Astrocyte of the cerebellum (primary cell): ENCODE data around the gene TSSK2.

Experiments used
- DNase-seq: peaks from one replicate; pipeline ENCODE4 v3.0.0-alpha.2; 2011; ENCODE audit warnings: low read depth
- H3K4me3 ChIP-seq: 2 replicates; pipeline ENCODE4 v1.5.1; 2011; ENCODE audit warnings: mild to moderate bottlenecking, low read depth, low read length, moderate library complexity
- in situ Hi-C: cut with HindIII; loops from 2 replicates; pipeline ENCODE4 v1.10.0; 2017; ENCODE audit warnings: low sequenced_read_pairs
- TF ChIP-seq, protein P1 (sequence below): IDR thresholded peaks from 2 replicates; pipeline ENCODE4 v1.5.1; 2012; ENCODE audit warnings: low read length, low read depth, moderate library complexity, mild to moderate bottlenecking; ENCODE audit errors: missing control alignments

TSSK2 gene

DNA sequence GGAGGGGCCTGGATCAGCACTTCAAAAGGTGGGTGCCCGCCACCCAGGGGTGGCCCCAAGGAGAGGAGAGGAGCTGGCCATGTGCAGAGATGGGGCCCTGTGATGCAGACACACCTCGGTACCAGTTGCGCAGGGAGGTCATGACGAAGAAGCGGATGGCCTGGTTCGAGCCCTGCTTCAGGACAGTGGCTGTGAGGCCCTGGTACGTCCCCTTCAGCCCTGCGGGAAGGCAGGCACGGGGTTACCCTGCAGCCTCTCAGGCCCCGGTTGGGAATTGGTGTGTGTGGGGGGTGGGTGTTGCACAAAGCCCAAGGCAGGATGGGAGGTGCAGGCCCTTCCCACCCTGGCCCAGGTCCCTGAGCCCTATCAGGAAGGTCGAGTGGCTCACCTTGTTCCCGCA, 45.6 kb downstream of the TSSK2 start:
- in situ Hi-C loops, result no loop called here
- H3K4me3 ChIP-seq, result no peak overlapping the region
- DNase-seq, result no peak
- TF ChIP-seq, protein P1, sequence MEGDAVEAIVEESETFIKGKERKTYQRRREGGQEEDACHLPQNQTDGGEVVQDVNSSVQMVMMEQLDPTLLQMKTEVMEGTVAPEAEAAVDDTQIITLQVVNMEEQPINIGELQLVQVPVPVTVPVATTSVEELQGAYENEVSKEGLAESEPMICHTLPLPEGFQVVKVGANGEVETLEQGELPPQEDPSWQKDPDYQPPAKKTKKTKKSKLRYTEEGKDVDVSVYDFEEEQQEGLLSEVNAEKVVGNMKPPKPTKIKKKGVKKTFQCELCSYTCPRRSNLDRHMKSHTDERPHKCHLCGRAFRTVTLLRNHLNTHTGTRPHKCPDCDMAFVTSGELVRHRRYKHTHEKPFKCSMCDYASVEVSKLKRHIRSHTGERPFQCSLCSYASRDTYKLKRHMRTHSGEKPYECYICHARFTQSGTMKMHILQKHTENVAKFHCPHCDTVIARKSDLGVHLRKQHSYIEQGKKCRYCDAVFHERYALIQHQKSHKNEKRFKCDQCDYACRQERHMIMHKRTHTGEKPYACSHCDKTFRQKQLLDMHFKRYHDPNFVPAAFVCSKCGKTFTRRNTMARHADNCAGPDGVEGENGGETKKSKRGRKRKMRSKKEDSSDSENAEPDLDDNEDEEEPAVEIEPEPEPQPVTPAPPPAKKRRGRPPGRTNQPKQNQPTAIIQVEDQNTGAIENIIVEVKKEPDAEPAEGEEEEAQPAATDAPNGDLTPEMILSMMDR, result no peak

DNA sequence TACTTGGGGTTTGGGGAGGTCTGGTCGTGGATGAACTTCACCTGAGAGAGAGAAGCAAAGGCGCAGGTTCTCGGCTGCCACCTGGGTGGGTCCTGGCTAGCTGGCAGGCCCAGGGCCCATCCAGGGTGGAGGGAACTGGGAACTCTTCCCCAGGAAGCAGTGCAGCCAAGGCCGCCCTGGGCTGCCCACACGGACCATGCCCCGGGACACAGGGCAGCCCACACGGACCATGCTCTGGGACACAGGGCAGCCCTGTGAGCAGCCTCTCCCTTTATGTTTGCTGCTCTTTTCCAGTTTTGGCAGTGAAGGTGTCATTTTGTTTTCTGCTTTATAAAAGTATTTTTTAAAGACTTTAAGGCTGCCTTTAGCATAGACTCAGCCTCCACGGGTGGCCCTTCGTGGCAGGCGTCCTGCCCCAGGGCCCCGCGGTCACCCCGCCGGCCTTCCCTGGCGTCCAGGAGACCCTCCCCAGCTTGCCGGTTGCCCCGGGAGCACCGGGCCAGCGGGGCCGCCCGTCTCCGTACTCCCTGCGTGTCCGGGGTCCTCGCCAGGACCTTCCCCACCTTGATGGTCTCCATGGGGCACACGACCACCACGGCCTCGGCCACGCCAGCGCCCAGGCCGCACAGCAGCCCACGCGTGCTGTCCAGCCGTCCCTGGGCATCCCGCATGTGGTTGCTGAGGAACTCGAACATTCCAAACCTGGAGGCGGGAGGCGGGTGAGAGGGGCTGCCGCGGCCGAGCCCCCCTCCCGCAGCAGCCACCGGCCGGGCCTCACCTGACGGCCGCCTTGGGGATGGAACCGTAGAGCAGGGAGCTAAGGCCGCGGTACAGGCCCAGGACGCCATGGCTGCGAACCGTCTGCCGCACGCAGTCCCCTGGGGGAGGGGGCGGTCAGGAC, 46.3 kb downstream of the TSSK2 start:
- DNase-seq, result no peak
- in situ Hi-C loops, result no loop called here
- TF ChIP-seq, protein P1, result no peak
- H3K4me3 ChIP-seq, result peak overlapping the region; percentile 80

DNA sequence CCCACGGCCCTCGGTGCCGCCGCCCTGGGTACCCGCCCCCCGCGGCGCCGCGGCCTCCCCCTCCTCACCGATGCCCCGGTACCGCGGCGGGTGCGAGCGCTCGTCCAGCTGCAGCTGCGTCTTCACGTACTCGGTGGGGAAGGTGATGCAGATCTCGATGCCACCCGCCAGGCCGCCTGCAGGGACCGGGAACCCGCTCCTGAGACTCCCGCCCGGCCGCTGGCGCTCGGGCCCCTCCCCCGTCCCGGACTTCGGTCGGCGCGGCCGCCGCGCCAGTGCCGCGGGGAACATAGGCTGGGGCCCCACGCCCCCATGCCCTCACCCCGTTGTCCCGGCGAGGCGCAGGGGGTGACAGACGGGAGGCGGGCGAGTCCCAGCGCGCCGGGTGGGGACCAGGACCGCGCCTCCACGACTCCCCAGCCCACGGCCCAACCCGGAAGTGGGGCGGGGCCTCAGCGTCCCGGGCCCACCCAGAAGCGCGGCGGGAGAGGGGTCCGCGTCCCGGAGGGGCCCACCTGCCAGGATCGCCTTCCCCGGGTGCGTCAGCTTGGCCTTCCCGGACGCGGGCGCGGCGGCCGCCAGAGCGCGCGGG, 47.1 kb downstream of the TSSK2 start:
- no peak for DNase-seq
- H3K4me3 ChIP-seq, result peak overlapping the region; percentile 80
- TF ChIP-seq, protein P1, result no peak
- in situ Hi-C loops, result no loop called here

DNA sequence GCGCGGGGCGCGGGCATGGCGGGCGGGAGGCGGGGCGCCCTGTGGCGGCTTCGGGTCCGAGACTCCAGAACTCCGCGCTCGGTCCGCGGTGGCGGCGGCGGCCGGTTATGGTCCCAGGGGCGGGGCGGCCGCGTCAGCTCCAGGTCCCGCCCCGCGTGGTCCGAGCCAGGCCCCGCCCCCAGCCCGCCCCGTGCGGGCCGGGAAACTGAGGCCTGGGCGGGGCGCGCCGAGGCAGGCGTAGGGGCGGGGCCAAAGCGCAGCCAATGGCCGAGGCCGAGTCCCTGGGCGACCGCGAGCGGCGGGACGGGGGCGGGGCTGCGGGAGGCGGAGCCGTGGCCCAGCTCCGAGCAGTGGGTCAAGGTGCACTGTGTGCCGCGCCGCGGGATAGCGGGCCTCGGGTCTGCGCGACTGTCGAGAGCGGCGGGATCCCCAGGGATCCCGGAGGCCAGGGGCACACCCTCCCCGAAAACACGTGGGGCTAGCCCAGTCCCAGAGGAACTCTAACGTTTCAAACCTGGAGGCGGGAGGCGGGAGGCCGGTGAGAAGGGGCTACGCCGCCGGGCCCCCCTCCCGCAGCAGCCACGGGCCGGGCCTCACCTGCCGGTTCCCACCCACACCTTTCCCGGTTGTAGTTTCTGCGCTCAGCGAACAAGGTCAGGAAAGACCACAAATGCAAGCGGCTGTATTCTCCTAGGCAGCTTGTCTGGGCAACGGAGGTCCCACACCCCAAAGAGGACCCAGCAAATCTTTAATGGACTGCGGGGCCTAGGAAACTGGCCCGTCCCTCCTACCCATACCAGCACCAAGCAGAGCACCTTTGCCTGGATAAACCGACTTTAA, 47.8 kb downstream of the TSSK2 start, which contains the start of gene SLC25A1:
Gene SLC25A1 (minus strand): TSS at position 80 of the 840 bp plus-strand sequence. CDS start 63 bp downstream, at position 17.
- TF ChIP-seq, protein P1, result no peak
- in situ Hi-C loops, result no loop called here
- peak within 1 kb of the TSS; percentile 80 for H3K4me3 ChIP-seq
- peak; percentile 32 for DNase-seq

DNA sequence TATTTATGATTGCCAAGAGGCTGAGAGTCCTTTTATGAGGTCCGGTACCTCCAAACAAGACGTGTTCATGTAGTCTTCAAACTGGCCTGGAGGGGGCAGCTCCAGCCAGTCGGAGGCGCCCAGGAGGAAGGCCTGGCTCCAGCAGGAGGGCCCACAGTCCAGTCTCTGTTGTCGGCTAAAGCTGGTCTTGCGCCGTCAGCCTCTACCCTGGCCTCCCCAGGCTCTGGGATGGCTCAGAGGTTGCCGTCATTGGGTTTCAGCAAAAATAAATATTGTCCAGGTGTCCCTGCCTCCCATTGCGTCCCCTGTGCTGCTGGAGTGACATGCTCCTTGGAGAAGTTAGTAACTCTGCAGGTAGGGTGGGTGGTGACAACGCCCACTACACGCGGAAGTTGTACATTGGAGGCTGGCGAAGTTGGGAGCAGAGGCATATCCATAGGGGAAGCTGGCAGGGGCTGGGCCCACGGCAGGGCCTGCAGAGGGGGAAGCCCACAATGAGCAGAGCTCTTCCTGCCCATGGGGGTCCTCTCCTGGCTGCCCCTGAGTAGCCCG, 48.5 kb downstream of the TSSK2 start:
- in situ Hi-C loops, result no loop called here
- DNase-seq, result peak; percentile 65
- peak overlapping the region; percentile 80 for H3K4me3 ChIP-seq
- TF ChIP-seq, protein P1, result peak; percentile 74

DNA sequence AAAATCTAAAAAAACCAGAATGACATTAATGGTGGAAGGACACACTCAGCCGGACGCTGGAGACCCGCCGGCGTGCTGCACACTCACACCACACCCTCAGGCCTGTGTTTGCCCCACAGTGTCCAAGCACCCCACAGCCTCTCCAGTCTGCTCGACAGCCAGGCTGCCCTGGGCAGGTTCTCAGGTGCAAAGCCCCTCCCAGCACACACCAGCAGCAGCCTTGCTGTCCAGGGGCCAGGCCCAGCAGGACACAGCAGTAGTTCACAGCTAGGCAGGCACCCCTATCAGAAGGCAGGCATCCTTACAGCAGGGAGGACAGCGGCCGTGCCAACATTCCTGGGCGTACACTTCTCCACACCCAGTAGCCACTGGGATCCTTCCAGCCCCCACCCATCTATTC, 49.1 kb downstream of the TSSK2 start:
- DNase-seq, result no peak
- in situ Hi-C loops, result no loop called here
- TF ChIP-seq, protein P1, result no peak
- H3K4me3 ChIP-seq, result no peak overlapping the region
